H9 (cell line): ENCODE data around the gene CC2D1A. TPM values are rescaled to one million over a fixed set of nuclear protein-coding genes. Genes with fewer than 3 reads are reported as not detected.

ENCODE experiments used
- DNase-seq: peaks from one replicate; pipeline ENCODE4 v3.0.0-alpha.2; 2017
- H2AFZ ChIP-seq: one replicate; pipeline ENCODE4 v1.6.1; 2013; ENCODE audit warnings: mild to moderate bottlenecking, low read length, control low read depth, moderate library complexity
- H2AK5ac ChIP-seq: 2 replicates; pipeline ENCODE4 v1.6.1; 2013; ENCODE audit warnings: low read length, control low read depth, mixed read lengths; ENCODE audit not compliant: insufficient read length
- H2BK120ac ChIP-seq: one replicate; pipeline ENCODE4 v1.6.1; 2013; ENCODE audit warnings: low read depth, mild to moderate bottlenecking, low read length, control low read depth, inconsistent platforms; ENCODE audit not compliant: poor library complexity, severe bottlenecking
- H2BK12ac ChIP-seq: 2 replicates; pipeline ENCODE4 v1.6.1; 2013; ENCODE audit warnings: low read length, control low read depth, mixed read lengths, low read depth; ENCODE audit not compliant: insufficient read length
- H2BK15ac ChIP-seq: 2 replicates; pipeline ENCODE4 v1.6.1; 2013; ENCODE audit warnings: low read depth, low read length, control low read depth
- H2BK20ac ChIP-seq: one replicate; pipeline ENCODE4 v1.6.1; 2013; ENCODE audit warnings: low read depth, mild to moderate bottlenecking, low read length, control low read depth, inconsistent platforms; ENCODE audit not compliant: poor library complexity, severe bottlenecking
- H2BK5ac ChIP-seq: 2 replicates; pipeline ENCODE4 v1.6.1; 2013; ENCODE audit warnings: low read length, control low read depth, mixed read lengths; ENCODE audit not compliant: insufficient read length
- H3K14ac ChIP-seq: 2 replicates; pipeline ENCODE4 v1.6.1; 2013; ENCODE audit warnings: low read length, control low read depth; ENCODE audit not compliant: insufficient read depth
- H3K18ac ChIP-seq: 2 replicates; pipeline ENCODE4 v1.6.1; 2013; ENCODE audit warnings: low read depth, mild to moderate bottlenecking, mixed read lengths, low read length, control low read depth; ENCODE audit not compliant: insufficient read length
- H3K23ac ChIP-seq: 2 replicates; pipeline ENCODE4 v1.6.1; 2013; ENCODE audit warnings: low read length, control low read depth, mixed read lengths, low read depth; ENCODE audit not compliant: insufficient read length
- H3K23me2 ChIP-seq: 2 replicates; pipeline ENCODE4 v1.6.1; 2013; ENCODE audit warnings: low read depth, mild to moderate bottlenecking, mixed read lengths, low read length, control low read depth; ENCODE audit not compliant: insufficient read length, poor library complexity, severe bottlenecking
- H3K27ac ChIP-seq: 2 replicates; pipeline ENCODE4 v1.5.1; 2013; ENCODE audit warnings: low read length, control low read depth, mixed read lengths, low read depth; ENCODE audit not compliant: insufficient read length
- H3K27me3 ChIP-seq: 2 replicates; pipeline ENCODE4 v1.6.1; 2013; ENCODE audit warnings: low read length, control low read depth, inconsistent platforms; ENCODE audit not compliant: insufficient read depth
- H3K4ac ChIP-seq: 2 replicates; pipeline ENCODE4 v1.6.1; 2013; ENCODE audit warnings: low read depth, mild to moderate bottlenecking, control low read depth, inconsistent platforms, low read length, moderate library complexity
- H3K4me1 ChIP-seq: 2 replicates; pipeline ENCODE4 v1.6.1; 2013; ENCODE audit warnings: low read length, control low read depth, inconsistent platforms; ENCODE audit not compliant: insufficient read depth
- H3K4me2 ChIP-seq: 2 replicates; pipeline ENCODE4 v1.6.1; 2013; ENCODE audit warnings: low read length, control low read depth, mixed read lengths; ENCODE audit not compliant: insufficient read length, insufficient read depth
- H3K56ac ChIP-seq: 2 replicates; pipeline ENCODE4 v1.6.1; 2013; ENCODE audit warnings: low read depth, mild to moderate bottlenecking, mixed read lengths, low read length, control low read depth; ENCODE audit not compliant: insufficient read length
- H3K79me1 ChIP-seq: 2 replicates; pipeline ENCODE4 v1.6.1; 2013; ENCODE audit warnings: low read depth, mild to moderate bottlenecking, moderate library complexity, low read length, control low read depth, inconsistent platforms; ENCODE audit not compliant: insufficient read depth, poor library complexity, severe bottlenecking
- H3K79me2 ChIP-seq: 2 replicates; pipeline ENCODE4 v1.6.1; 2013; ENCODE audit warnings: low read length, control low read depth, inconsistent platforms; ENCODE audit not compliant: insufficient read depth
- H3K9ac ChIP-seq: 2 replicates; pipeline ENCODE4 v1.6.1; 2013; ENCODE audit warnings: low read length, control low read depth, mixed read lengths; ENCODE audit not compliant: insufficient read length; ENCODE audit errors: extremely low read depth
- H3K9me3 ChIP-seq: one replicate; pipeline ENCODE4 v1.6.1; 2013; ENCODE audit warnings: low read depth, low read length, inconsistent platforms; ENCODE audit not compliant: control insufficient read depth
- H3T11ph ChIP-seq: one replicate; pipeline ENCODE4 v1.6.1; 2013; ENCODE audit warnings: mild to moderate bottlenecking, low read length, control low read depth, inconsistent platforms
- H4K20me1 ChIP-seq: one replicate; pipeline ENCODE4 v1.6.1; 2013; ENCODE audit not compliant: control insufficient read depth, insufficient read length, insufficient read depth
- H4K5ac ChIP-seq: 2 replicates; pipeline ENCODE4 v1.6.1; 2013; ENCODE audit warnings: low read depth, mild to moderate bottlenecking, mixed read lengths, low read length, control low read depth; ENCODE audit not compliant: insufficient read length
- H4K8ac ChIP-seq: replicated peaks from 2 replicates; pipeline ENCODE4 v1.6.1; 2013; ENCODE audit warnings: low read length, control low read depth, mixed read lengths, low read depth; ENCODE audit not compliant: insufficient read length
- H4K91ac ChIP-seq: 2 replicates; pipeline ENCODE4 v1.6.1; 2013; ENCODE audit warnings: low read depth, mild to moderate bottlenecking, moderate library complexity, mixed read lengths, low read length, control low read depth; ENCODE audit not compliant: insufficient read length
- H3K27ac Mint-ChIP-seq, 3 experiments: 2 replicates in 2 of 3; 3 replicates in 1 of 3; pipeline ENCODE4 v1.8.0; 2020 to 2021; ENCODE audit warnings: mixed read lengths in 3 of 3, mild to moderate bottlenecking in 1 of 3, moderate library complexity in 1 of 3
- H3K27me3 Mint-ChIP-seq: 2 replicates; pipeline ENCODE4 v1.8.0; 2021; ENCODE audit warnings: low read depth, mild to moderate bottlenecking, moderate library complexity, mixed read lengths
- H3K36me3 Mint-ChIP-seq, 3 experiments: 2 replicates in 2 of 3; 3 replicates in 1 of 3; pipeline ENCODE4 v1.8.0; 2020 to 2021; ENCODE audit warnings: low read depth in 3 of 3, mixed read lengths in 3 of 3; ENCODE audit not compliant: insufficient read depth in 1 of 3
- H3K4me1 Mint-ChIP-seq, 2 experiments: 2 replicates each; pipeline ENCODE4 v1.8.0; 2020; ENCODE audit warnings: mixed read lengths in 2 of 2
- H3K4me3 Mint-ChIP-seq, 2 experiments: 2 replicates in 1 of 2; 3 replicates in 1 of 2; pipeline ENCODE4 v1.8.0; 2020 to 2021; ENCODE audit warnings: mild to moderate bottlenecking in 2 of 2, mixed read lengths in 2 of 2, moderate library complexity in 1 of 2
- H3K9me3 Mint-ChIP-seq, 2 experiments: 2 replicates in 1 of 2; 3 replicates in 1 of 2; pipeline ENCODE4 v1.8.0; 2020; ENCODE audit warnings: mild to moderate bottlenecking in 2 of 2, mixed read lengths in 2 of 2, moderate library complexity in 1 of 2
- WGBS: extraction: QIAGEN DNeasy Blood & Tissue Kit; methylation state at CpG from one replicate; pipeline ENCODE4 v1.1.7; 2013; ENCODE audit warnings: missing lambda C conversion rate, low lambda C conversion rate, mixed read lengths; ENCODE audit not compliant: insufficient read length; ENCODE audit errors: extremely low coverage; 5-methylcytosine and 5-hydroxymethylcytosine counted together
- total RNA-seq: library from RNA; stranded (reverse); gene quantifications from 2 replicates; pipeline ENCODE4 v1.2.1, GENCODE V29; 2021
- TF ChIP-seq, protein P1 (sequence below): fragments of 200-600 bp; sonication (generic); conservative IDR thresholded peaks from 3 replicates; pipeline ENCODE4 v1.8.0; 2021; ENCODE audit warnings: antibody characterized with exemption, mild to moderate bottlenecking

The CC2D1A gene
- total RNA-seq, 1 experiment from 2014 or later, result 48.5 TPM

DNA sequence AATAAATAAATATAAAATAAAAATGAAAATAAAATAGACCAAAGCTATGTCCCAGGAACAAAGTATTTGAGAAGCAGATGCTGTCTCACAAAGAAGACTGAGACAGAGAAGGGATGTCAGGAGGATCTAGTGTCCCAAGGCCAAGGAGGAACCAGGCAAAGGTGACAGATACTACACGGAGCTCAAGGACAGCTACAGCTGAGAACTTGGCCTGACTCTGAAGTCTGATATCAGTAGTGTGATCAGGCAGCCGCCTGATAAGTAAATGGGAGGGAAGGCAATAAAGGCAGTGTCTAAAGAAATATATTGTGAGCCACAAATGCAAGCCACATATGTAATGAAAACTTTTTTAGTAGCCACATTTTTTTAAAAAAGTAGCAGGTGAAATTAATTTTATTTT, 49.5 kb upstream of the CC2D1A start:
- H3K36me3 Mint-ChIP-seq, result no peaks in the 10 kb centered on the region
- no CpG with 5 or more reads among the region's 2 CpGs for WGBS

More for the DNA sequence above, 49.5 kb upstream of the CC2D1A start:
- no peak overlapping the region for H3K4me2 ChIP-seq
- H3K4ac ChIP-seq, result no peak overlapping the region
- H3K4me1 ChIP-seq, result no peaks in the 10 kb centered on the region
- H2AK5ac ChIP-seq, result no peak overlapping the region
- H4K8ac ChIP-seq, result no peak overlapping the region
- H2BK5ac ChIP-seq, result no peak overlapping the region
- Mint-ChIP-seq H3K4me3 (no peak overlapping the region), H3K27ac (no peak overlapping the region), H3K4me1 (peaks cover 4 to 15% of the 10 kb centered on the region in 2 experiments), H3K27me3 (peaks cover 2% of the 10 kb centered on the region; the same call in 1 of the 2 replicates), H3K9me3 (no peaks in the 10 kb centered on the region)
- no peak overlapping the region for H3T11ph ChIP-seq
- H2AFZ ChIP-seq, result no peak overlapping the region
- TF ChIP-seq, protein P1, sequence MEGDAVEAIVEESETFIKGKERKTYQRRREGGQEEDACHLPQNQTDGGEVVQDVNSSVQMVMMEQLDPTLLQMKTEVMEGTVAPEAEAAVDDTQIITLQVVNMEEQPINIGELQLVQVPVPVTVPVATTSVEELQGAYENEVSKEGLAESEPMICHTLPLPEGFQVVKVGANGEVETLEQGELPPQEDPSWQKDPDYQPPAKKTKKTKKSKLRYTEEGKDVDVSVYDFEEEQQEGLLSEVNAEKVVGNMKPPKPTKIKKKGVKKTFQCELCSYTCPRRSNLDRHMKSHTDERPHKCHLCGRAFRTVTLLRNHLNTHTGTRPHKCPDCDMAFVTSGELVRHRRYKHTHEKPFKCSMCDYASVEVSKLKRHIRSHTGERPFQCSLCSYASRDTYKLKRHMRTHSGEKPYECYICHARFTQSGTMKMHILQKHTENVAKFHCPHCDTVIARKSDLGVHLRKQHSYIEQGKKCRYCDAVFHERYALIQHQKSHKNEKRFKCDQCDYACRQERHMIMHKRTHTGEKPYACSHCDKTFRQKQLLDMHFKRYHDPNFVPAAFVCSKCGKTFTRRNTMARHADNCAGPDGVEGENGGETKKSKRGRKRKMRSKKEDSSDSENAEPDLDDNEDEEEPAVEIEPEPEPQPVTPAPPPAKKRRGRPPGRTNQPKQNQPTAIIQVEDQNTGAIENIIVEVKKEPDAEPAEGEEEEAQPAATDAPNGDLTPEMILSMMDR, result no peak
- no peak overlapping the region for H2BK12ac ChIP-seq
- no peaks in the 10 kb centered on the region for H3K79me2 ChIP-seq
- H3K56ac ChIP-seq, result no peak overlapping the region
- DNase-seq, result no peak
- H3K27me3 ChIP-seq, result no peaks in the 10 kb centered on the region
- H3K79me1 ChIP-seq, result no peaks in the 10 kb centered on the region
- H3K14ac ChIP-seq, result no peak overlapping the region
- no peak overlapping the region for H2BK120ac ChIP-seq
- no peak overlapping the region for H4K91ac ChIP-seq
- no peaks in the 10 kb centered on the region for H3K9me3 ChIP-seq
- no peak overlapping the region for H3K9ac ChIP-seq
- H4K5ac ChIP-seq, result no peak overlapping the region
- no peak overlapping the region for H3K18ac ChIP-seq
- H4K20me1 ChIP-seq, result no peaks in the 10 kb centered on the region
- H2BK15ac ChIP-seq, result no peak overlapping the region
- H2BK20ac ChIP-seq, result no peak overlapping the region
- H3K23me2 ChIP-seq, result no peaks in the 10 kb centered on the region
- H3K27ac ChIP-seq, result no peak overlapping the region
- H3K23ac ChIP-seq, result no peak overlapping the region
